ENCODE measurements around the gene MBD3L1. TPM values are rescaled to one million over a fixed set of nuclear protein-coding genes. Genes with fewer than 3 reads are reported as not detected.

The MBD3L1 gene
- total RNA-seq, 1 donor from 2014 or later: not detected

GRCh38 chr19:8877854-8878705, 45.9 kb downstream of the MBD3L1 start:
- intact Hi-C loops (cut with micrococcal nuclease): no loop called here
- DNase-seq: no peak

GRCh38 chr19:8880868-8881488, 48.8 kb downstream of the MBD3L1 start:
- DNase-seq (no peak), ATAC-seq (no peak)
- intact Hi-C loops (cut with micrococcal nuclease): no loop called here

More at GRCh38 chr19:8877854-8878705, 45.9 kb downstream of the MBD3L1 start:
- no peak for ATAC-seq

DNA sequence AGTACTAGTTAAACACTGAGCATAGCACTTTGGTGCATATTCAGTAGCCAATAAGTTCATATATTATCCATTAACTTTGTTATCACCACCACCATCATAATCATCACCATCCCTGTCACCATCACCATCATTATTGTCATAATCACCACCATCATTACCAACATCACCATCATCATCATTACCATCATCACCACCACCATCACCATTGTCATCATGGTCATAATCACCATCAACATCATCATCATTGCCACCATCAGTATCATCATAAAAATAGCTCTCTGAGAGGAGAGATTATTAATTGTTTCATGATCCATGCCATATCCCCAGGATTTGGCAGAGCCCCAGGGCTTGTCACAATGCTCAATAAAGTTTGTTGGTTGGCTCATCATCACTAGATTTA, 49.3 kb downstream of the MBD3L1 start:
- intact Hi-C loops (cut with micrococcal nuclease): no loop called here
- ATAC-seq (no peak), DNase-seq (no peak)

- ATAC-seq: no peak
- intact Hi-C loops (cut with micrococcal nuclease): no loop called here
- DNase-seq: no peak
These were observed 52.2 kb downstream of the MBD3L1 start for GRCh38 chr19:8884416-8884815.

DNA sequence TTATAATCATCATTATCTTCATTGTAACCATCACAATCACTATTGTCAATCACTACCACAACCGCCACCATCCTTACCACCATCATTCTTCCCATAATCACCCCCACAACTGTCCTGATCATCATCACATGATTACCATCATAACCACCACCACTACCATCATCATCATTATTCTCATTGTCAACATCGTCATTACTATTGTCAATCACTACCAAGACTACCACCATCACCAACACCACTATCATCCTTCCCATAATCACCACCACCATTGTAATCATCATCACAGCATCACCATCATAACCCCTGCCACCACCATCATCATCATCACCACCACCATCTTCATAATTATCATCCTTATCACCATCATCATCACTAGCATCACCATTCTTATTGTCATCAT, 55.2 kb downstream of the MBD3L1 start:
- ATAC-seq (no peak), DNase-seq (no peak)
- intact Hi-C loops (cut with micrococcal nuclease): no loop called here

GRCh38 chr19:8890260-8890659, 58.1 kb downstream of the MBD3L1 start:
- intact Hi-C loops (cut with micrococcal nuclease): no loop called here
- ATAC-seq (no peak), DNase-seq (no peak)

Other genes with a start within 250 kb of the MBD3L1 start
- gene ADAMTS10, start 221.7 kb upstream of the MBD3L1 start, total RNA-seq: 10.0 TPM
- not detected for gene NFILZ, start 201.7 kb upstream of the MBD3L1 start, total RNA-seq
- gene ACTL9, start 133.6 kb upstream of the MBD3L1 start, total RNA-seq: not detected
- not detected for gene OR2Z1, start 110.7 kb upstream of the MBD3L1 start, total RNA-seq
- gene ZNF558, start 73 bp upstream of the MBD3L1 start, total RNA-seq: 10.8 TPM
- gene MUC16, start 178.0 kb downstream of the MBD3L1 start, total RNA-seq: 0.94 TPM